Activated T-cell treated with anti-CD3 and anti-CD28 coated beads, Interleukin-2, amount 50 U/mL, for 24 hours (primary cell): ENCODE measurements around the gene ADGRL3.

ENCODE experiments used
- DNase-seq: peaks from one replicate; pipeline ENCODE4 v3.0.0-alpha.2; 2020
- H3K27ac Mint-ChIP-seq: 2 replicates; pipeline ENCODE4 v1.8.0; 2020; ENCODE audit warnings: mild to moderate bottlenecking, mixed read lengths
- H3K27me3 Mint-ChIP-seq: 2 replicates; pipeline ENCODE4 v1.8.0; 2020; ENCODE audit warnings: mixed read lengths
- H3K36me3 Mint-ChIP-seq: 2 replicates; pipeline ENCODE4 v1.8.0; 2020; ENCODE audit warnings: low read depth, mixed read lengths
- H3K4me1 Mint-ChIP-seq: 2 replicates; pipeline ENCODE4 v1.8.0; 2020; ENCODE audit warnings: low read depth, mixed read lengths
- H3K4me3 Mint-ChIP-seq: 2 replicates; pipeline ENCODE4 v1.8.0; 2020; ENCODE audit warnings: mild to moderate bottlenecking, moderate library complexity, mixed read lengths
- H3K9me3 Mint-ChIP-seq: 2 replicates; pipeline ENCODE4 v1.8.0; 2020; ENCODE audit warnings: mixed read lengths

The ADGRL3 gene

GRCh38 chr4:61200187-61200915 lies at the start of gene ADGRL3:
Gene ADGRL3, plus strand, starts transcription at chr4:61200326.
- Mint-ChIP-seq H3K4me1 (peaks cover 1% of the 10 kb centered on the region), H3K27ac (no peak within 1 kb of the TSS), H3K27me3 (peaks cover 52% of the 10 kb centered on the region), H3K4me3 (no peak within 1 kb of the TSS), H3K36me3 (no peaks in the 10 kb centered on the region), H3K9me3 (peaks cover 4% of the 10 kb centered on the region)
- DNase-seq, result no peak

GRCh38 chr4:61152433-61152832 lies 47.7 kb upstream of the ADGRL3 start:
- H3K36me3 Mint-ChIP-seq, result no peaks in the 10 kb centered on the region

DNA sequence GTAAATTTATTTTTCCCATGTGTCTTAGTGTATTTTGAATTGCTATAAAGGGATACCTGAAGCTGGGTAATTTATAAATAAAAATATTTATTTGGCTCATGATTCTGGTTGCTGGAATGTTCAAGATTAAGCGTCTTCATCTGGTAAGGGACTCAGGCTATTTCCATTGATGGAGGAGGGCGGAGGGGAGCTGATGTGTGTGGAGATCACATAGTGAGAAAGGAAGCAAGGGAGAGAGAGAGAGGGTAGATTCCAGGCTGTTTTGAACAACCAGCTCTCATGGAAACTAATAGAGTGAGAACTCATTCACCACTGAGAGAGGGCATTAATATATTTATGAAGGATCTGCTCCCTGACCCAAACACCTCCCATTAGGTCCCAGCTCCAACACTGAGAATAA lies 39.6 kb upstream of the ADGRL3 start:
- no peaks in the 10 kb centered on the region for H3K27me3 Mint-ChIP-seq
- H3K4me1 Mint-ChIP-seq, result no peaks in the 10 kb centered on the region
- no peak overlapping the region for H3K27ac Mint-ChIP-seq
- DNase-seq, result no peak
- H3K9me3 Mint-ChIP-seq, result peaks cover 4% of the 10 kb centered on the region
- no peaks in the 10 kb centered on the region for H3K36me3 Mint-ChIP-seq
- no peak overlapping the region for H3K4me3 Mint-ChIP-seq

More at GRCh38 chr4:61152433-61152832, 47.7 kb upstream of the ADGRL3 start:
- Mint-ChIP-seq H3K4me1 (no peaks in the 10 kb centered on the region), H3K27me3 (no peaks in the 10 kb centered on the region), H3K9me3 (peaks cover 14% of the 10 kb centered on the region), H3K27ac (no peak overlapping the region), H3K4me3 (no peak overlapping the region)
- DNase-seq, result no peak

- H3K9me3 Mint-ChIP-seq, result peaks cover 4% of the 10 kb centered on the region
- H3K4me3 Mint-ChIP-seq, result no peak overlapping the region
- H3K36me3 Mint-ChIP-seq, result no peaks in the 10 kb centered on the region
- no peak overlapping the region for H3K27ac Mint-ChIP-seq
- H3K27me3 Mint-ChIP-seq, result no peaks in the 10 kb centered on the region
- no peak for DNase-seq
- H3K4me1 Mint-ChIP-seq, result no peaks in the 10 kb centered on the region
Observed at GRCh38 chr4:61162116-61162515, 38.0 kb upstream of the ADGRL3 start.

DNA sequence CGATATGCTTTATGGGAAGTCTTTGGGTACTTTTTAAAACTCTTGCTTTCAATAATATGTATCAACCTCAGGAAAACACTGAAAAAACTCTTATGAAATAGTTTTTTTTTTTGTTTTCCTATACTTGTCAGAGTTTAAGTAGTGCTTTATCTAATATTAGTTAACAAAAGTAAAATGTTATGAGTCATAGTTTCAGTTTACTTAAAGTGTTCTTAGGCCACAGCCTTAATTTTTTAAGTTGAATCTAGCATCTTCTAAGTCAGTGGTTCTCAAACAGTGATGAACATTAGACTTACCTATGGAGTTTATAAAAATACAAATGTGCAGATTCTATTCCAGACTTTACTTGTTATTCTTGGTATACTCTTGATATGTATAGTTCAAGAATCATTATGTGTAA lies 26.3 kb upstream of the ADGRL3 start:
- Mint-ChIP-seq H3K27ac (no peak overlapping the region), H3K9me3 (peaks cover 6% of the 10 kb centered on the region)
- no peak for DNase-seq

DNA sequence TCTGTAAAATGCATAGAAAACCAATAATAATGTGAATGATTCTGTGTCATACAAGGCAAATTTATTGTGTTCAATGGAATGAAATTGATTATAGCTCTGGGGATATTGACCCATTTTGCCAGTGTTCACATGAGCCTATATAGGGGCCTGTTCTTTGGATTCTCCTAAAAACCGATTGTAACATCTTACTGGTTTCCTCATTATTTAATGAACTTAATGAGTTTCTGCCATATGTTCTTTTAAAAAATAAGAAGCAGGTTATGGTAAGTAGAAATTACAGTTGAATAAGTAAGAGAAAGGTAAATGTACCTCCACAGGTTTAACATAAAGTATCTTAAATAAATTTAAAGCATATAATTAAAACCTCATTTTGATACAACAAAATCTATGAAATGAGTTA lies 24.6 kb upstream of the ADGRL3 start:
- Mint-ChIP-seq H3K4me1 (no peaks in the 10 kb centered on the region), H3K36me3 (no peaks in the 10 kb centered on the region), H3K9me3 (peaks cover 7% of the 10 kb centered on the region), H3K27me3 (no peaks in the 10 kb centered on the region), H3K27ac (no peak overlapping the region), H3K4me3 (no peak overlapping the region)
- no peak for DNase-seq

More for the DNA sequence above, 26.3 kb upstream of the ADGRL3 start:
- no peaks in the 10 kb centered on the region for H3K4me1 Mint-ChIP-seq
- H3K27me3 Mint-ChIP-seq, result no peaks in the 10 kb centered on the region
- H3K36me3 Mint-ChIP-seq, result no peaks in the 10 kb centered on the region
- no peak overlapping the region for H3K4me3 Mint-ChIP-seq

- DNase-seq, result no peak
- Mint-ChIP-seq H3K4me1 (no peaks in the 10 kb centered on the region), H3K27me3 (no peaks in the 10 kb centered on the region), H3K27ac (no peak overlapping the region), H3K4me3 (no peak overlapping the region), H3K36me3 (no peaks in the 10 kb centered on the region), H3K9me3 (peaks cover 8% of the 10 kb centered on the region)
Observed at GRCh38 chr4:61177367-61177766, 22.8 kb upstream of the ADGRL3 start.

DNA sequence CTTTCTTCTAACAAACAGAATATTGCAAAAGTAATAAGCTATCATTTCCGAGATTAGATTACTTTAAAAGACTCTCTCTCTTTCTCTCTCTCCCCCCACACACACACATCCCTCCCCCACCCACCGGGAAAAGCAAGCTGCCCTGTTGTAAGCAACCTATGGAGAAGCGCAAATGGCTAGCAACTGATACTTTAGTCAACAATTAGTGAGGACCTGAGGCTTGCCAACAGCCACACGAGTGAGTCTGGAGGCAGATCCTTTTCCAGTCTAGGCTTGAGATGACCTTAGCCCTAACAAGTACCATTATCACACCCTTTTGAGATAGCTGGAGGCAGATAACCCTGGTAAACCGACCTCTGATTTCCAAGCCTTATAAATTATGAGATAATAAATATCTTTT lies 19.7 kb upstream of the ADGRL3 start:
- Mint-ChIP-seq H3K27ac (no peak overlapping the region), H3K27me3 (no peaks in the 10 kb centered on the region), H3K4me1 (no peaks in the 10 kb centered on the region), H3K9me3 (peaks cover 19% of the 10 kb centered on the region), H3K4me3 (no peak overlapping the region), H3K36me3 (no peaks in the 10 kb centered on the region)
- DNase-seq, result no peak

DNA sequence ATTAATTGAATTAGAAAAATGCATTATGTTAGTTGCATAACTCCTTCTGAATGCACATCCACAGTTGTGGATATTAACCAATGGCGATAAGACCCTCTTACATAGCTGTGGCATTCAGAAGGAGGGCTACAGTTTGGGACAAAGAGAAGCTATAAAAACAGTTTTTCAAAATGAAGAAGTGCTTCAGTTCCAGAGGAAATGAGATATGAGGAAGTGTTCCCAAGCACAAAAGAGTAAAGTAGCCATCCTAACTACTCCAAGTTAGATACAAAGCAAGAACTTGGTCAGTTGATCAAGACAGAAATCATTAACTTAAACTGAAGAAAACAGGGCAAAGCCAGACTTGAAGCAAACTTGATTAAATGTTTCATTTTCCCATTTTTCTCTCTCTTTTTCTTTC lies 17.2 kb upstream of the ADGRL3 start:
- Mint-ChIP-seq H3K4me1 (no peaks in the 10 kb centered on the region), H3K9me3 (peaks cover 17% of the 10 kb centered on the region), H3K4me3 (no peak overlapping the region), H3K36me3 (no peaks in the 10 kb centered on the region), H3K27me3 (no peaks in the 10 kb centered on the region), H3K27ac (no peak overlapping the region)
- no peak for DNase-seq

DNA sequence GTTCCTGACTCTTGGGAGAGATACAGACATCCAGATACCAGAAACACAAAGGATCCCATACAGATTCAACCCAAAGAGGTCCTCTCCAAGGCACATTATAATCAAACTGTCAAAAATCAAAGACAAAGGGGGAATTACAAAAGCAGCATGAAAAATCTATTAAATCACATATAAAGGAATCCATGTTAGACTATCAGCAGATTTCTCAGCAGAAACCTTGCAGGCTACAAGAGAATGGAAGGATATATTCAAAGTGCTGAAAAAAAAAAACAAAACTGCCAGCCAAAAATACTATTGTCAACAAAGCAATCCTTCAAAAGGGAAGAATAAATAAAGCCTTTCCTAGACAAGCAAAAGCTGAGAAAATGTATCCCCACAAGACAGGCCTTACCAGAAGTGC lies 14.8 kb upstream of the ADGRL3 start:
- Mint-ChIP-seq H3K4me1 (no peaks in the 10 kb centered on the region), H3K4me3 (no peak overlapping the region), H3K27ac (no peak overlapping the region), H3K9me3 (peaks cover 24% of the 10 kb centered on the region), H3K27me3 (no peaks in the 10 kb centered on the region), H3K36me3 (no peaks in the 10 kb centered on the region)
- DNase-seq, result no peak

DNA sequence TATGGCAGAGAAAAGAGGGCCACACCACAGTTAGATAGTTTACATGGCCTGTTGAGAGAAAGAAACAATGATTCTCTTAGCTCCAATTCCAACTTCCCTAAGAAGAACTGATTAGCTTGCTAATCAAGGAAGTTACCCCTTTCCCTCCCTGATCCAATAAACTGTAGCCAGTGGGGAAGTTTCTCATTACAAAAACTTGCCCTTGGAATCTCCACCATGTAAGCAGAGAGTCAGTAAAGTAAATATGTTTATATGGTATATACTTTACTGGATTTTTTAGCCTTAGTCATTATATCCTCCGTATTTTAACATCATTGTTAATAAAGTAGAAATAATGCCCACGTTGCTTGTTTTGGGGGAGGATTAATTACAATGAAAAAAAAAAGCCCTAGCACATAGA lies 7.7 kb upstream of the ADGRL3 start:
- Mint-ChIP-seq H3K4me1 (no peaks in the 10 kb centered on the region), H3K27ac (no peak overlapping the region), H3K4me3 (no peak overlapping the region), H3K36me3 (no peaks in the 10 kb centered on the region), H3K9me3 (peaks cover 11% of the 10 kb centered on the region), H3K27me3 (no peaks in the 10 kb centered on the region)
- no peak for DNase-seq

- no peak for DNase-seq
- Mint-ChIP-seq H3K27ac (no peak overlapping the region), H3K36me3 (no peaks in the 10 kb centered on the region), H3K4me1 (no peaks in the 10 kb centered on the region), H3K27me3 (peaks cover 3% of the 10 kb centered on the region), H3K9me3 (peaks cover 9% of the 10 kb centered on the region), H3K4me3 (no peak overlapping the region)
Observed at GRCh38 chr4:61193863-61194262, 6.3 kb upstream of the ADGRL3 start.

- H3K36me3 Mint-ChIP-seq, result no peaks in the 10 kb centered on the region
- H3K27me3 Mint-ChIP-seq, result peaks cover 10% of the 10 kb centered on the region
- DNase-seq, result no peak
- H3K9me3 Mint-ChIP-seq, result peaks cover 5% of the 10 kb centered on the region
- no peak overlapping the region for H3K27ac Mint-ChIP-seq
- no peak overlapping the region for H3K4me3 Mint-ChIP-seq
- H3K4me1 Mint-ChIP-seq, result no peaks in the 10 kb centered on the region
Observed at GRCh38 chr4:61194571-61194970, 5.6 kb upstream of the ADGRL3 start.

- Mint-ChIP-seq H3K4me1 (no peaks in the 10 kb centered on the region), H3K36me3 (no peaks in the 10 kb centered on the region), H3K27ac (no peak overlapping the region), H3K9me3 (peaks cover 3% of the 10 kb centered on the region), H3K27me3 (peaks cover 15% of the 10 kb centered on the region), H3K4me3 (no peak overlapping the region)
- DNase-seq, result no peak
Observed at GRCh38 chr4:61195101-61195500, 5.0 kb upstream of the ADGRL3 start.

- no peak for DNase-seq
- Mint-ChIP-seq H3K36me3 (no peaks in the 10 kb centered on the region), H3K9me3 (peaks cover 2% of the 10 kb centered on the region), H3K4me1 (peaks cover 1% of the 10 kb centered on the region), H3K4me3 (no peak overlapping the region), H3K27me3 (peaks cover 47% of the 10 kb centered on the region), H3K27ac (no peak overlapping the region)
Observed at GRCh38 chr4:61198686-61199085, 1.4 kb upstream of the ADGRL3 start.

- H3K36me3 Mint-ChIP-seq, result no peaks in the 10 kb centered on the region
- no peak for DNase-seq
- peaks cover 1% of the 10 kb centered on the region for H3K4me1 Mint-ChIP-seq
- no peak overlapping the region for H3K27ac Mint-ChIP-seq
- H3K9me3 Mint-ChIP-seq, result peaks cover 4% of the 10 kb centered on the region
- peaks cover 52% of the 10 kb centered on the region for H3K27me3 Mint-ChIP-seq
- H3K4me3 Mint-ChIP-seq, result no peak overlapping the region
Observed at GRCh38 chr4:61199873-61200186, 296 bp upstream of the ADGRL3 start.
